Smooth muscle cell (in vitro differentiated cells): ENCODE data around the gene PHYKPL. TPM values are rescaled to one million over a fixed set of nuclear protein-coding genes. Genes with fewer than 3 reads are reported as not detected.

Experiments used
- DNase-seq: peaks from one replicate; lab custom pipeline; 2025; ENCODE audit not compliant: unreplicated experiment; lab: John Stamatoyannopoulos, UW
- H2AFZ ChIP-seq: fragments of 200-600 bp; sonication (generic); 2 replicates; pipeline ENCODE4 v1.6.0; 2016; ENCODE audit warnings: antibody characterized with exemption, low read depth, mild to moderate bottlenecking
- H3F3A ChIP-seq: fragments of 200-600 bp; sonication (generic); 2 replicates; pipeline ENCODE4 v1.6.0; 2017; ENCODE audit warnings: antibody characterized with exemption, low read depth
- H3K27ac ChIP-seq: fragments of 200-600 bp; sonication (generic); 2 replicates; pipeline ENCODE4 v1.5.1; 2016; ENCODE audit warnings: low read depth, mild to moderate bottlenecking
- H3K27me3 ChIP-seq: fragments of 200-600 bp; sonication (generic); 2 replicates; pipeline ENCODE4 v1.6.1; 2016; ENCODE audit warnings: low read depth, mild to moderate bottlenecking
- H3K36me3 ChIP-seq: fragments of 200-600 bp; sonication (generic); 2 replicates; pipeline ENCODE4 v1.5.1; 2016; ENCODE audit warnings: low read depth
- H3K4me1 ChIP-seq: fragments of 200-600 bp; sonication (generic); 2 replicates; pipeline ENCODE4 v1.5.1; 2016; ENCODE audit warnings: low read depth
- H3K4me2 ChIP-seq: fragments of 200-600 bp; sonication (generic); 2 replicates; pipeline ENCODE4 v1.6.0; 2016; ENCODE audit warnings: mild to moderate bottlenecking
- H3K4me3 ChIP-seq: fragments of 200-600 bp; sonication (generic); 2 replicates; pipeline ENCODE4 v1.5.1; 2016; ENCODE audit warnings: mild to moderate bottlenecking
- H3K79me2 ChIP-seq: fragments of 200-600 bp; sonication (generic); 2 replicates; pipeline ENCODE4 v1.6.0; 2016; ENCODE audit warnings: low read depth, mild to moderate bottlenecking
- H3K9ac ChIP-seq: fragments of 200-600 bp; sonication (generic); 2 replicates; pipeline ENCODE4 v1.6.0; 2016; ENCODE audit warnings: low read depth
- H3K9me3 ChIP-seq: fragments of 200-600 bp; sonication (generic); replicated peaks from 2 replicates; pipeline ENCODE4 v1.5.1; 2016; ENCODE audit warnings: low read depth
- H4K20me1 ChIP-seq: fragments of 200-600 bp; sonication (generic); 2 replicates; pipeline ENCODE4 v1.6.0; 2016; ENCODE audit warnings: low read depth
- WGBS: methylation state at CpG from one replicate; pipeline ENCODE4 v1.1.7; 2016; ENCODE audit warnings: low lambda C conversion rate; 5-methylcytosine and 5-hydroxymethylcytosine counted together
- polyA plus RNA-seq: library from polyadenylated mRNA; unstranded; fragments of >200 nt; fragmentation: Nextera tagmentation; extraction: Ambion mirVana; gene quantifications from 2 replicates; pipeline ENCODE4 v1.2.1, GENCODE V29; 2016
- total RNA-seq: library from RNA; depleted of rRNA; stranded (reverse); fragments of >200 nt; gene quantifications from 2 replicates; pipeline ENCODE4 v1.2.3, GENCODE V29; 2014
- TF ChIP-seq, protein P1 (sequence below): fragments of 200-600 bp; sonication (generic); IDR thresholded peaks from 2 replicates; pipeline ENCODE4 v1.5.1; 2017; ENCODE audit warnings: borderline replicate concordance, mild to moderate bottlenecking, antibody characterized with exemption; ENCODE audit not compliant: insufficient read depth, poor library complexity, severe bottlenecking

Gene PHYKPL
- total and polyA plus RNA-seq, 2 experiments from 2014 or later: 15.7 to 27.8 TPM

GRCh38 chr5:178278358-178279023 lies 45.9 kb upstream of the PHYKPL start:
- no peak for DNase-seq
- H3K9me3 ChIP-seq: no peaks in the 10 kb centered on the region
- H3K36me3 ChIP-seq: no peaks in the 10 kb centered on the region
- no peaks in the 10 kb centered on the region for H3K79me2 ChIP-seq
- H2AFZ ChIP-seq: no peak overlapping the region
- no peaks in the 10 kb centered on the region for H3K4me1 ChIP-seq
- H3F3A ChIP-seq: no peaks in the 10 kb centered on the region
- H3K27me3 ChIP-seq: peaks cover 5% of the 10 kb centered on the region
- TF ChIP-seq, protein P1, sequence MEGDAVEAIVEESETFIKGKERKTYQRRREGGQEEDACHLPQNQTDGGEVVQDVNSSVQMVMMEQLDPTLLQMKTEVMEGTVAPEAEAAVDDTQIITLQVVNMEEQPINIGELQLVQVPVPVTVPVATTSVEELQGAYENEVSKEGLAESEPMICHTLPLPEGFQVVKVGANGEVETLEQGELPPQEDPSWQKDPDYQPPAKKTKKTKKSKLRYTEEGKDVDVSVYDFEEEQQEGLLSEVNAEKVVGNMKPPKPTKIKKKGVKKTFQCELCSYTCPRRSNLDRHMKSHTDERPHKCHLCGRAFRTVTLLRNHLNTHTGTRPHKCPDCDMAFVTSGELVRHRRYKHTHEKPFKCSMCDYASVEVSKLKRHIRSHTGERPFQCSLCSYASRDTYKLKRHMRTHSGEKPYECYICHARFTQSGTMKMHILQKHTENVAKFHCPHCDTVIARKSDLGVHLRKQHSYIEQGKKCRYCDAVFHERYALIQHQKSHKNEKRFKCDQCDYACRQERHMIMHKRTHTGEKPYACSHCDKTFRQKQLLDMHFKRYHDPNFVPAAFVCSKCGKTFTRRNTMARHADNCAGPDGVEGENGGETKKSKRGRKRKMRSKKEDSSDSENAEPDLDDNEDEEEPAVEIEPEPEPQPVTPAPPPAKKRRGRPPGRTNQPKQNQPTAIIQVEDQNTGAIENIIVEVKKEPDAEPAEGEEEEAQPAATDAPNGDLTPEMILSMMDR: no peak
- no peak overlapping the region for H3K4me3 ChIP-seq
- H3K9ac ChIP-seq: no peak overlapping the region
- no peaks in the 10 kb centered on the region for H4K20me1 ChIP-seq
- WGBS: 90% methylated on average over 18 of the region's 18 CpGs
- no peak overlapping the region for H3K4me2 ChIP-seq
- H3K27ac ChIP-seq: no peak overlapping the region

- no peak for DNase-seq
- Histone ChIP-seq H3K9ac (no peak overlapping the region), H3K79me2 (no peaks in the 10 kb centered on the region), H3F3A (no peaks in the 10 kb centered on the region), H4K20me1 (no peaks in the 10 kb centered on the region), H3K4me2 (no peak overlapping the region), H3K36me3 (no peaks in the 10 kb centered on the region), H3K4me1 (no peaks in the 10 kb centered on the region), H2AFZ (no peak overlapping the region), H3K4me3 (no peak overlapping the region), H3K9me3 (no peaks in the 10 kb centered on the region), H3K27me3 (peaks cover 5% of the 10 kb centered on the region), H3K27ac (no peak overlapping the region)
- WGBS: 77% methylated on average over 12 of the region's 12 CpGs
- TF ChIP-seq, protein P1: no peak
These were observed 45.3 kb upstream of the PHYKPL start for GRCh38 chr5:178277866-178278265.

DNA sequence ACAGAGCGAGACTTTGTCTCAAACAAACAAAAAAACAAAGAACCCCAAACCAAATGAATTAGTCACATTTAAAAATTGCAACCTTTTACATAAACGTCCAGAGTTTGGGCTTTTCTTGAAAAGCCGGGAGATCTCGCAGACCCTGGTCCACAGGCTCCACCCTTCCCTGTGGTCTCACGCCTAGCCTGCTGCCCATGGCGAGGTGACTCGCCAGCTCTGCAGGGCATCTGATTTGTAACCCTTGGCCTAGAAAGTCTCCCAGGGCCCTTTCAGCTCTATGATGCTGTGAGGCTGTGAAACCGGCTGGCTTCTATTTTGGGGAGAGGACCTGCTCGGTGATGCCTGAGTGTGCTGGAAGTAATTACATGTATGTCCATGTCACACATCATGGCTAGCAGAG lies 44.7 kb upstream of the PHYKPL start:
- WGBS: 84% methylated on average over 9 of the region's 9 CpGs
- Histone ChIP-seq H2AFZ (no peak overlapping the region), H3K4me3 (no peak overlapping the region), H3K9ac (no peak overlapping the region), H4K20me1 (no peaks in the 10 kb centered on the region), H3K36me3 (no peaks in the 10 kb centered on the region), H3K4me1 (no peaks in the 10 kb centered on the region), H3F3A (no peaks in the 10 kb centered on the region), H3K4me2 (no peak overlapping the region), H3K79me2 (no peaks in the 10 kb centered on the region), H3K27me3 (peaks cover 5% of the 10 kb centered on the region), H3K9me3 (no peaks in the 10 kb centered on the region), H3K27ac (no peak overlapping the region)
- no peak for DNase-seq
- TF ChIP-seq, protein P1: no peak
